Neural progenitor cell (in vitro differentiated cells): Measurements from ENCODE around the gene SPOPL. TPM values are rescaled to one million over a fixed set of nuclear protein-coding genes. Genes with fewer than 3 reads are reported as not detected.
"Not testable (repeated sequence)": the region's sequence is repeated elsewhere in the genome, so short reads cannot be mapped to it uniquely, and the experiment has no call there.

Experiments
- DNase-seq: peaks from one replicate; pipeline ENCODE4 v3.0.0-alpha.2; 2016; ENCODE audit warnings: low spot score
- H2AFZ ChIP-seq: fragments of 200-600 bp; sonication (generic); replicated peaks from 2 replicates; pipeline ENCODE4 v1.6.1; 2016; ENCODE audit warnings: antibody characterized with exemption
- H3F3A ChIP-seq: fragments of 200-600 bp; sonication (generic); 2 replicates; pipeline ENCODE4 v1.6.1; 2016; ENCODE audit warnings: antibody characterized with exemption, low read depth
- H3K27ac ChIP-seq: fragments of 200-600 bp; sonication (generic); 2 replicates; pipeline ENCODE4 v1.5.1; 2016; ENCODE audit warnings: mild to moderate bottlenecking
- H3K27me3 ChIP-seq: fragments of 200-600 bp; sonication (generic); 2 replicates; pipeline ENCODE4 v1.6.1; 2016; ENCODE audit warnings: mild to moderate bottlenecking, moderate library complexity
- H3K36me3 ChIP-seq: fragments of 200-600 bp; sonication (generic); 2 replicates; pipeline ENCODE4 v1.5.1; 2016
- H3K4me1 ChIP-seq: fragments of 200-600 bp; sonication (generic); 2 replicates; pipeline ENCODE4 v1.6.1; 2016; ENCODE audit warnings: mixed run types
- H3K4me2 ChIP-seq: fragments of 200-600 bp; sonication (generic); 2 replicates; pipeline ENCODE4 v1.6.1; 2016
- H3K4me3 ChIP-seq: fragments of 200-600 bp; sonication (generic); 2 replicates; pipeline ENCODE4 v1.5.1; 2016
- H3K79me2 ChIP-seq: fragments of 200-600 bp; sonication (generic); 2 replicates; pipeline ENCODE4 v1.6.1; 2016; ENCODE audit warnings: low read depth
- H3K9ac ChIP-seq: fragments of 200-600 bp; sonication (generic); 2 replicates; pipeline ENCODE4 v1.6.1; 2016
- H3K9me3 ChIP-seq: fragments of 200-600 bp; sonication (generic); 2 replicates; pipeline ENCODE4 v1.5.1; 2016; ENCODE audit warnings: low read depth
- H4K20me1 ChIP-seq: fragments of 200-600 bp; sonication (generic); 2 replicates; pipeline ENCODE4 v1.6.1; 2016; ENCODE audit warnings: low read depth
- H3K27ac Mint-ChIP-seq: 3 replicates; pipeline ENCODE4 v1.8.0; 2021; ENCODE audit warnings: mixed read lengths
- H3K27me3 Mint-ChIP-seq: 2 replicates; pipeline ENCODE4 v1.8.0; 2022; ENCODE audit warnings: low read depth, mild to moderate bottlenecking, inconsistent platforms, moderate library complexity, mixed read lengths; ENCODE audit not compliant: insufficient read depth
- H3K36me3 Mint-ChIP-seq: 3 replicates; pipeline ENCODE4 v1.8.0; 2021; ENCODE audit warnings: mixed read lengths
- H3K4me1 Mint-ChIP-seq: 3 replicates; pipeline ENCODE4 v1.8.0; 2021; ENCODE audit warnings: mixed read lengths
- H3K4me3 Mint-ChIP-seq: 3 replicates; pipeline ENCODE4 v1.8.0; 2021; ENCODE audit warnings: mild to moderate bottlenecking, moderate library complexity, mixed read lengths
- H3K9me3 Mint-ChIP-seq: 3 replicates; pipeline ENCODE4 v1.8.0; 2020; ENCODE audit warnings: mixed read lengths
- EZH2 ChIP-seq: fragments of 200-600 bp; sonication (generic); IDR thresholded peaks from 2 replicates; pipeline ENCODE4 v1.6.1; 2017; ENCODE audit warnings: antibody characterized with exemption, mild to moderate bottlenecking, moderate library complexity
- EZH2phosphoT487 ChIP-seq: fragments of 200-600 bp; sonication (generic); IDR thresholded peaks from 2 replicates; pipeline ENCODE4 v1.6.1; 2017; ENCODE audit warnings: antibody characterized with exemption
- total RNA-seq: library from RNA; depleted of rRNA; stranded (reverse); fragments of >200 nt; gene quantifications from 2 replicates; pipeline ENCODE4 v1.2.3, GENCODE V29; 2015; ENCODE audit warnings: low replicate concordance
- TF ChIP-seq, protein P1 (sequence below): fragments of 200-600 bp; sonication (generic); IDR thresholded peaks from 2 replicates; pipeline ENCODE4 v1.5.1; 2017; ENCODE audit warnings: antibody characterized with exemption, mild to moderate bottlenecking

Gene SPOPL
- total RNA-seq, 1 donor from 2014 or later, result 19.8 TPM

DNA sequence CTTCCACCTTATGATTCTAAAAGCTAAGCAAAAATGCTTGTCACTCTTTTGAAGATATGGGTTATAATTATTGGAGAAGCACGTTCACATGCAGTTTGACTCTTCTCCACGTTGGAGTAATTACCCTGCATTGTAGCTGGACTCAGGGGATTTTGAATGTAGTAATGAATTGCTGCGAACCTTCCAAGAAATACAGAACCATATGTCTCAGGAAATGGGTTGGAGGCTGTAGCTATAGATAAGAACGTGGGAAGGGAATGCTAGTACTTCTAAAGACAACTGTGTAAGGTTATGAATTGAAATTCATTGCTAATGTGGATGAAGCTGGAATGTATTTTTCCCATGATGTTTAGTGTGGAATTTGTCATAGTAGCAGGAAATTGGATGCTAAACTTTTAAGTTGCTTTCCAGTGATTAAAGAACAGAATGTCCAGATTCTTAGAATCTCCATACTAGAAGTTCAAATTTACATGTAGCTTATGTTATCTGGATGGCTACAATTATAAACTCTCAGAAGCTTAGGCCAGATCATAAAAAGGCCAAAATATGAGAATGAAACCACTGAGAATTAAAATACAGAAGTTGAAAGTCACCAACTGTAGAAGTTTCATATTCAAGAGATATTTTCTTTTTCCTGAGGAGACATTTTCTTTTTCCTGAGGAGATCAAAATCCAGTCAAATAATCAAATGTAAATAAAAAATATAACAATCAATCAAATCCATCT lies 27.3 kb upstream of the SPOPL start:
- H3K4me2 ChIP-seq, result no peak overlapping the region
- no peak overlapping the region for H3K27ac ChIP-seq
- no peaks in the 10 kb centered on the region for H3K4me1 ChIP-seq
- no peaks in the 10 kb centered on the region for H3F3A ChIP-seq
- no peaks in the 10 kb centered on the region for H3K79me2 ChIP-seq
- no peaks in the 10 kb centered on the region for H3K9me3 Mint-ChIP-seq
- H2AFZ ChIP-seq, result no peak overlapping the region
- no peaks in the 10 kb centered on the region for H3K9me3 ChIP-seq
- H3K4me3 Mint-ChIP-seq, result no peak overlapping the region
- no peak for DNase-seq
- no peak for TF ChIP-seq EZH2phosphoT487
- H3K4me1 Mint-ChIP-seq, result no peaks in the 10 kb centered on the region
- no peak overlapping the region for H3K9ac ChIP-seq
- H3K36me3 ChIP-seq, result no peaks in the 10 kb centered on the region
- no peaks in the 10 kb centered on the region for H4K20me1 ChIP-seq
- H3K27me3 ChIP-seq, result no peaks in the 10 kb centered on the region
- no peaks in the 10 kb centered on the region for H3K36me3 Mint-ChIP-seq
- no peak overlapping the region for H3K27ac Mint-ChIP-seq
- no peak overlapping the region for H3K4me3 ChIP-seq
- no peaks in the 10 kb centered on the region for H3K27me3 Mint-ChIP-seq

DNA sequence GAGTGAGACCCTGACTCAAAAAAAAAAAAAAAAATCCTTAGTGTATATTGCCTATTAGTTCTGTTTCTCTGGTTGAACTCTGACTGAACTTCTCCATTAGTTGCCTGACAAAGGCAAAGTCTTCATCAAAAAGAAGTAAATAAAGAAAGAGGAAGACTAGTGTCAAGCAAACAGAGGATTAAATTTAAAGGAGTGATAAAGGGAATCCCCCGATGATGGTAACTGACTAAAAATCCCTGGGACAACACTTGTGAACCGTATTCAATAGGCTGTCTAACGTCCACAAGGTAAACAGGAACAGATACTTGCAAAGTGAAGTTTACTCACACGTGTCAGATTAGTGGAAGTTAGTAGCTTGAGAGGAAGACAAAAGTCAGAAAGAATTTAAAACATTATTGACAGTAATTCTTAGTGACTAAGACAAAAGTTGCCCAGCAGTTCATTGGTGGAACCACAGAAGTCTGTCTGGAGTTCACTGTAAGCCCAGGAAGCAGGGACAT lies 26.2 kb upstream of the SPOPL start:
- H3K79me2 ChIP-seq, result no peaks in the 10 kb centered on the region
- no peaks in the 10 kb centered on the region for H4K20me1 ChIP-seq
- H3K9ac ChIP-seq, result no peak overlapping the region
- no peaks in the 10 kb centered on the region for H3K9me3 ChIP-seq
- no peak overlapping the region for H2AFZ ChIP-seq
- H3K27ac Mint-ChIP-seq, result no peak overlapping the region
- no peak overlapping the region for H3K4me2 ChIP-seq
- no peaks in the 10 kb centered on the region for H3K4me1 ChIP-seq
- no peaks in the 10 kb centered on the region for H3K36me3 ChIP-seq
- no peaks in the 10 kb centered on the region for H3F3A ChIP-seq
- no peaks in the 10 kb centered on the region for H3K36me3 Mint-ChIP-seq
- DNase-seq, result no peak
- TF ChIP-seq, protein P1, sequence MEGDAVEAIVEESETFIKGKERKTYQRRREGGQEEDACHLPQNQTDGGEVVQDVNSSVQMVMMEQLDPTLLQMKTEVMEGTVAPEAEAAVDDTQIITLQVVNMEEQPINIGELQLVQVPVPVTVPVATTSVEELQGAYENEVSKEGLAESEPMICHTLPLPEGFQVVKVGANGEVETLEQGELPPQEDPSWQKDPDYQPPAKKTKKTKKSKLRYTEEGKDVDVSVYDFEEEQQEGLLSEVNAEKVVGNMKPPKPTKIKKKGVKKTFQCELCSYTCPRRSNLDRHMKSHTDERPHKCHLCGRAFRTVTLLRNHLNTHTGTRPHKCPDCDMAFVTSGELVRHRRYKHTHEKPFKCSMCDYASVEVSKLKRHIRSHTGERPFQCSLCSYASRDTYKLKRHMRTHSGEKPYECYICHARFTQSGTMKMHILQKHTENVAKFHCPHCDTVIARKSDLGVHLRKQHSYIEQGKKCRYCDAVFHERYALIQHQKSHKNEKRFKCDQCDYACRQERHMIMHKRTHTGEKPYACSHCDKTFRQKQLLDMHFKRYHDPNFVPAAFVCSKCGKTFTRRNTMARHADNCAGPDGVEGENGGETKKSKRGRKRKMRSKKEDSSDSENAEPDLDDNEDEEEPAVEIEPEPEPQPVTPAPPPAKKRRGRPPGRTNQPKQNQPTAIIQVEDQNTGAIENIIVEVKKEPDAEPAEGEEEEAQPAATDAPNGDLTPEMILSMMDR, result no peak
- no peak for TF ChIP-seq EZH2phosphoT487
- TF ChIP-seq EZH2, result no peak
- H3K27ac ChIP-seq, result no peak overlapping the region
- H3K4me3 Mint-ChIP-seq, result no peak overlapping the region
- H3K9me3 Mint-ChIP-seq, result no peaks in the 10 kb centered on the region
- H3K4me1 Mint-ChIP-seq, result no peaks in the 10 kb centered on the region
- H3K4me3 ChIP-seq, result no peak overlapping the region
- H3K27me3 Mint-ChIP-seq, result no peaks in the 10 kb centered on the region
- H3K27me3 ChIP-seq, result no peaks in the 10 kb centered on the region

DNA sequence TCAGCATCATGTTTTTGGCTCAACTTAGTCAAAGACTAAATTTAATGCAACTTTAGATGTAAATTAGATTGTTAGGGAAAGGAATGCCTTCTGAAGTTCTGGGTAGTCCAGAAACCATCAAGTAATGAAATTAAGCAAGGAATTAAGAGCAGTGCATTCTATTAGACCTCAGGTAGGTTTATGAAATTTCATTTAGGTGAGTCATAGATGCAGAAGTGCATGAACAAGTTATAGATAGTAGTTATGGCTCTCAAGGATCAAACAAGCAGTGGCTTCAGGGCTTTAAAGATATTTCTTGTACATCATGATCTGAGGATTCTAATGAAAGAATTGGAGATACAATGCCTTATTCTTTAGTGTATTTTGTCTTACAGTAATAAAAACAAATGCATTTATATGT lies 25.4 kb upstream of the SPOPL start:
- H4K20me1 ChIP-seq, result no peaks in the 10 kb centered on the region
- Mint-ChIP-seq H3K36me3 (no peaks in the 10 kb centered on the region), H3K27ac (no peak overlapping the region), H3K27me3 (no peaks in the 10 kb centered on the region), H3K4me1 (no peaks in the 10 kb centered on the region), H3K4me3 (no peak overlapping the region), H3K9me3 (no peaks in the 10 kb centered on the region)
- H3K4me3 ChIP-seq, result no peak overlapping the region
- no peaks in the 10 kb centered on the region for H3K4me1 ChIP-seq
- H3K4me2 ChIP-seq, result no peak overlapping the region
- H3K36me3 ChIP-seq, result no peaks in the 10 kb centered on the region
- no peaks in the 10 kb centered on the region for H3K79me2 ChIP-seq
- H3K27ac ChIP-seq, result no peak overlapping the region
- H3F3A ChIP-seq, result no peaks in the 10 kb centered on the region
- no peaks in the 10 kb centered on the region for H3K9me3 ChIP-seq
- TF ChIP-seq, protein P1, result no peak
- no peak for TF ChIP-seq EZH2
- no peak for TF ChIP-seq EZH2phosphoT487
- H3K27me3 ChIP-seq, result no peaks in the 10 kb centered on the region
- H3K9ac ChIP-seq, result no peak overlapping the region
- no peak for DNase-seq
- no peak overlapping the region for H2AFZ ChIP-seq

GRCh38 chr2:138476940-138477339 lies 24.6 kb upstream of the SPOPL start:
- no peaks in the 10 kb centered on the region for H3K36me3 Mint-ChIP-seq
- Histone ChIP-seq H3F3A (no peaks in the 10 kb centered on the region), H3K36me3 (no peaks in the 10 kb centered on the region), H3K27ac (no peak overlapping the region), H2AFZ (no peak overlapping the region), H3K79me2 (no peaks in the 10 kb centered on the region), H3K9ac (no peak overlapping the region), H3K4me1 (no peaks in the 10 kb centered on the region), H3K4me2 (no peak overlapping the region), H3K4me3 (no peak overlapping the region), H3K27me3 (no peaks in the 10 kb centered on the region), H4K20me1 (no peaks in the 10 kb centered on the region), H3K9me3 (no peaks in the 10 kb centered on the region)
- no peaks in the 10 kb centered on the region for H3K27me3 Mint-ChIP-seq
- TF ChIP-seq, protein P1, result peak; percentile 17
- TF ChIP-seq EZH2, result no peak
- no peaks in the 10 kb centered on the region for H3K4me1 Mint-ChIP-seq
- H3K4me3 Mint-ChIP-seq, result no peak overlapping the region
- H3K27ac Mint-ChIP-seq, result no peak overlapping the region
- no peaks in the 10 kb centered on the region for H3K9me3 Mint-ChIP-seq
- no peak for DNase-seq

DNA sequence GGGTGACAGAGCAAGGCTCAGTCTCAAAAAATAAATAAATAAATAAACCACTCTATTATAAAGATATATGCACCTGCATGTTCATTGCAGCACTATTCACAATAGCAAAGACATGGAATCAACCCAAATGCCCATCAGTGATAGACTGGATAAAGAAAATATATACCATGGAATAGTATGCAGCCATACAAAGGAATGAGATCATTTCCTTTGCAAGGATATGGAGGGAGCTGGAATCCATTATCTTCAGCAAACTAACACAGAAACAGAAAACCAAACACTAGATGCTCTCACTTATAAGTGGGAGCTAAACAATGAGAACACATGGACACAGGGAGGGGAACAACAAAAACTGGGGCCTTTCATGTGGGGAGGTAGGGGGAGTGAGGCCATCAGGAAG lies 18.8 kb upstream of the SPOPL start:
- H3K4me2 ChIP-seq, H3K4me1 ChIP-seq, H3K27ac Mint-ChIP-seq, DNase-seq, H3K9me3 ChIP-seq, H3K27me3 Mint-ChIP-seq, H3K79me2 ChIP-seq, H3K36me3 Mint-ChIP-seq, H3K27ac ChIP-seq, H4K20me1 ChIP-seq, H3K36me3 ChIP-seq, H3K4me3 ChIP-seq, H3K4me1 Mint-ChIP-seq, H3F3A ChIP-seq, H3K9me3 Mint-ChIP-seq, H3K4me3 Mint-ChIP-seq, H3K27me3 ChIP-seq, H3K9ac ChIP-seq, H2AFZ ChIP-seq: not testable (repeated sequence)
